GOT3 (cell line): Measurements from ENCODE around the gene HOXA1.

Experiments
- DNase-seq: peaks from one replicate; lab custom pipeline; 2025; ENCODE audit warnings: mixed read lengths; lab: John Stamatoyannopoulos, UW

HOXA1 gene

GRCh38 chr7:27095897-27096767, at the start of gene HOXA1:
Gene HOXA1, minus strand, starts transcription at chr7:27096000. Its CDS starts 88 bp downstream, at chr7:27095912.
- DNase-seq, result peak; percentile 81

DNA sequence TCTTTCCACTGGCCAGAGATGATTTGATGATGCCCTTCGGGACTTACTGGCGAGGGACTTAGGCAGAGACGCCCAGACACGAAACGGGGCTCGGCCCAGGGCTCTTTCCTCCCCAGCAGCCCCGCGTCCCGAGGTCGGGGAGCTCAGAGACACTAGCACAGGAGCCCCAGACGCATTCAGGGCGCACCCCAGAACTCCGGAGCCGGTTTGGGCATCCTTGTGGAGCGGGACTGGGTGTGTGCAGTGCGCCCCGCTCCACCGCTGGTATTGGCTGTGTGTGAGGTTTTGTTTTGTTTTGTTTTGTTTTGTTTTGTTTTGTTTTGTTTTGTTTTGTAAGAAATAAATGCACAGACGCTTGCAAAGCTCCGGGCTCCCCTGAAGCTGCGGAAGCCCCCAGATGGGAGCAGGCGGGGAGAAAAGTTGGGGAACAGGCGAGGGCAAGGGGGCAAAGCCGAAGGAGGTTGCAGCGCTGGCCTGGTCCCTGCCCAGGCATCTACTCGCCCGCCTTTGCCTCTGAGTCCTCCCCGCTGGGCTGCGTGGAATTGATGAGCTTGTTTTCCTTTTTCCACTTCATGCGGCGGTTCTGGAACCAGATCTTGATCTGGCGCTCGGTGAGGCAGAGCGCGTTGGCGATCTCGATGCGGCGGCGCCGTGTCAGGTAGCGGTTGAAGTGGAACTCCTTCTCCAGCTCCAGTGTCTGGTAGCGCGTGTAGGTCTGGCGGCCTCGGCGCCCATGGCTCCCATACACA, 49.5 kb upstream of the HOXA1 start:
- no peak for DNase-seq

DNA sequence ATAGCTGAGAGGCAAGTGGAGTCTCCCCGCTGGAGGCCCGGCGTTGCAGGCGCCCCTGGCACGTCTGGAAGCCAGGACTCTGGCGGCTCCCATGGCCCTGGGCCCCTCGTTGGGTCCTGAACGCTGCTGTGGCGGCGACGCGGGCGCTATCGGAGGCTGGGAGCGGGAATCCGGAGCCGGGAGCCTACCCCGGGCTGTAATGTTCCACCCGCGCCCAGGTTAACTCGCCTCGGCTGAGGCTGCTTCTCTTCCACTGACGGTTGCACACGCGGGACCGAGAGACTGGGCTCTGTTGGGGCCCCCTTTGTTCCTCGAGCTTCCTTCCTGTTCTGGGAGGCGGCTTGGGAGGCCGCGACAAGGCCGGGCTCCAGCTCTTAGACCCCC, 49.0 kb upstream of the HOXA1 start:
- no peak for DNase-seq

- no peak for DNase-seq
Measured at GRCh38 chr7:27143950-27144780, 48.4 kb upstream of the HOXA1 start.

GRCh38 chr7:27143023-27143949, 47.5 kb upstream of the HOXA1 start, which contains the start of gene HOXA5:
Gene HOXA5, minus strand, starts transcription at chr7:27143681. Its CDS starts 74 bp downstream, at chr7:27143607.
- peak; percentile 79 for DNase-seq

DNA sequence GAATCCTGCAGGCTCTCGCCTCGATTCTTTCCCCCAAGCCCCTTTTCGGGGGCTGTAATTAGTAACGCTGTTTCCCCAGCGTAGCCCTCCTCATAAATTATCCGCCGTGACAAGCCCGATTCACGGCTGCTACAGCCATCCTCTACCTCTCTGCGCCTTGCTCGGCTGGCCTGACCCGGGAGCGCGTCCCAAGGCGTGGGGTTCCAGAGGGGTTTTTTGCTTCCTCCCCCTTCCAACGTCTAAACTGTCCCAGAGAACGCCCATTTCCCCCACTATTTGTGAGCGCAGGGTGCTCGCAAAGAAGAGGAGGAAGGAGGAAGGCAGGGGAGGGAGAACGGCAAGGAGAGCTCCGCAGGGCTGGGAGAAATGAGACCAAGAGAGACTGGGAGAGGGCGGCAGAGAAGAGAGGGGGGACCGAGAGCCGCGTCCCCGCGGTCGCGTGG, 46.8 kb upstream of the HOXA1 start:
- DNase-seq, result no peak

DNA sequence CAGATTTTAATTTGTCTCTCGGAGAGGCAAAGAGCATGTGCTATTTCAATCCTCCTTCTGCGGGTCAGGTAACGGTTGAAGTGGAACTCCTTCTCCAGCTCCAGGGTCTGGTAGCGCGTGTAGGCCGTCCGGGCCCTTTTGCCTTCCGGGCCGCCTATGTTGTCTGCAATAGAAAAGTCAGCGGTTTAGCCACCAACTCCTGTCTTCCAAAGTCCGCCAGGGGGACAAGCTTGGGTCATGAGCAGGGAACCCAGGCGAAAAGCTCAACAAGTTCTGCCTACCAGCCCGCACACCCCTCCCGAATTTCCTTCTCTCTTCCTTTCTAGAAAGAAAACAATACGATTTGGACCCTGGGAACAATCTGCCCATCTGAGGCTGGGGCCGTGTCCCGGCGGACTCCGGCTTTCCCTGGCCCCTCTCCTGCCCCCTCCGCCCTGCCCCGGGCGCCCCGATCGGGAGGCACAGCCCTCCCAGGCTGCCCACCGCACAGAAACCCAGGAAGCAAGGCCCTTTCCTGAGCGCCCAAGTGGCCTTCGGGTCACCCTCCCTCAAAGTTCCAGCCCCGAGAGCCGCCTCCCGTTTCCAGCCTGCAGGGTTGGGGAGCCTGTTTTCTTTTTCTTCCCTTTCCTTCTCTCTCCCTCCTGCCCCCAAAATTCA, 46.3 kb upstream of the HOXA1 start:
- DNase-seq, result no peak

- no peak for DNase-seq
Measured at GRCh38 chr7:27141137-27141922, 45.5 kb upstream of the HOXA1 start.

DNA sequence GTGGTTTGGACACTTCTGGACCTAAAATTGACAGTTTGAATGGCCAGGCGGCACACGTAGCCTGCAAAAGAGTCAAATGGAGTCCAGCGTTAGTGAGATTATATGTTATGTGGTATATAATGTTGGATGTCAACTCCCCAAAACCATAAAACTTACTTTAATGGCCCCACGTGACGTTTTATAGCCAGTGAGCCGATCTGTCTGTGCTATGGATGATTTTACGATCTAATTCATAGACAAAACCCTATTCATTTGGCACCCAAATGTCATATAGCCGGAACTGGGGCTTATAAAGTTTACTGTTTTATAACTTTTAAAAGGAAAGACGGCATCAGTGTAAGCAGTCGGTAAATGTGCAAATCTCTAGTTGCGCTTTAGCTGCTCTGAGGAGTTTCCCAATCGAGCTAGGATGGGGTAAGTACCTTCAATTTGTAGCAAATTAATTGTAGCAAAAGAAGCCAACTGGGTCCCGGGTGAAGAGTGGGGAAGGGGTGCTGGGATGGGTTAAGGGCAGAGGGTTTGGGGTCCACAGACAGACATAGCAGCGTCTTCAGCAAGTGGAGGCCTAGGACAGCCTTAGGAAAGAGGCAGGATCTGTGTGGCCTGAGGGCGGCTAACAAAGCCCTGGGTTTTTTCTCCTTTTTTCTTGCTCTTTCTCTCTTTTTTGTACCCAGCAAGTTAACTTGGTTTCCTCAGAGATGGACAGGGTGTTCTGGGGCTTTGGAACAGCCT, 44.5 kb upstream of the HOXA1 start:
- no peak for DNase-seq

DNA sequence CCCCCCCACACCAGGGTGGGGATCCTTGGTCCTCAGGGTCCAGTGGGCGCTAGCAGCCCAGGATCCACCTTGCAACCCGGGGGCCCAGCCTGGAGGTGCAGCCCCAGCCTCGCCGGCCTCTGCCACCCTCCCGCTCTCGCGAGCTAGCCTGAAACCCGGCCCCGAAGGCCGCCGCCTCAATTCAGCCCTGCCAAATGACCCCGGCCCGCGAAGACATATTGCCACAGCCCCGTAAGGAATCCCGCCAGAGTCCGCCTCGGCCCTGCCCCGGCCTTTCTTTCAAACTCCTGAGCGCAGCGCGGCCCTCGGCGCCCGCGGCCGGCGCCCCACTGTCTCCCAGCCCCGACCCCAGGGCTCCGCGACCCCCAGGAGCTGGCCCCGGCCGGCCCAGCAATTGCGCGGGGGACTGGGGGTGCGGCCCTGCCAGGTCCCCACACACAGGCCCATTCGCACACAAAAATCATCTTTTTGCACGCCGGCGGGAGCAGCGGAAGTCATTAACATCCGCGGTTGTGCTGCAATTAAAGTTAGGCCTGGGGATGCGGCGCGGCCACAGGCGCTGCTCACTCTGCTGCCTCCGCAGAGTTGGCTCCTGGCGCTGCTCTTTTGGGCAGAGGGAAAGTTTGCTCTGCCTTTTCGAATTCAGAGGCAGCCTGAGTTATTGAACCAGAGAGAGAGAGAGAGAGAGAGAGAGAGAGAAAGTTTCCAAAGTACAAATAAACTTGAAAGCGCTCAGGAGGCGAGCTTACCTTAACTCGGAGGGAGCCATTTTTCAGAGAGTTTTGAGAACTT, 43.7 kb upstream of the HOXA1 start:
- DNase-seq, result no peak

GRCh38 chr7:27138985-27139333, 43.2 kb upstream of the HOXA1 start:
- DNase-seq, result no peak

DNA sequence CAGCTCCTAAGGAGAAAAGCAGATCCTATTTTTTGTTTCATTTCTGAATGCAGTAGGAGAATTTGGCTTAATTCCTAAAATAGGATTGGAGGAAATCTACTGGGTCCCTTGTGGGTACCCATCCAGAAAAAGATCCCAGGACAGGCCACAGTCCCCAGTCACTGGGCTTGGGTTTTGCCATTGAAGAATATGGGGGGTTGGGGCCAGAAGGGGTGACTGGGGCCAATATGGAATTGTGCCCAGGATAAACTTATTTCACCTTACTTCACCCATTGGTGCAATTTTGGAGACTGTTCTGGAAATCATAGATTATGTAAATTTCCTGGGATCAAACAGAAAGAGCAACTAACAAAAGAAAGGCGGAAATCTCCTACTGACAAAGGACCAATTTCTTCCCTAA, 42.7 kb upstream of the HOXA1 start:
- no peak for DNase-seq

- no peak for DNase-seq
Measured at GRCh38 chr7:27137640-27138315, 42.0 kb upstream of the HOXA1 start.

DNA sequence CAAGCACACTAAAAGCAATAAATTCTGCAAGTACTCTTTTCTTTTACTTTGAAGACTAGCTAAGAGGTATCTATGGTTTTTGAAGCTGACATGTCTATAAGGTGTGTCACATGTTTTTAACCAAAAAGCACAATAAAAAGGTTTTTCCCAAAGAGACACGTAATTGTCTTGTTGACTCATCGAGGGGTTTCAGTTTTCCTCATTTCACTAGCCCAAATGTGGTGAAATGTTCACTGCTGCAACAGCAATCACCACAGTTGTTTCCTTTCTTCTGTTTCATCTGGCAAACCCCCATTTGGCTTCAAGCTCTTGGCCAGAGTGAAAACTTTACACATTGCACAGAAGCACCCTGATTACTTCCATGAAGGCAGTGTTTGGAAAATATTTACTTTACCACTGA, 38.6 kb upstream of the HOXA1 start:
- no peak for DNase-seq

- DNase-seq, result no peak
Measured at GRCh38 chr7:27133409-27134231, 37.8 kb upstream of the HOXA1 start.

DNA sequence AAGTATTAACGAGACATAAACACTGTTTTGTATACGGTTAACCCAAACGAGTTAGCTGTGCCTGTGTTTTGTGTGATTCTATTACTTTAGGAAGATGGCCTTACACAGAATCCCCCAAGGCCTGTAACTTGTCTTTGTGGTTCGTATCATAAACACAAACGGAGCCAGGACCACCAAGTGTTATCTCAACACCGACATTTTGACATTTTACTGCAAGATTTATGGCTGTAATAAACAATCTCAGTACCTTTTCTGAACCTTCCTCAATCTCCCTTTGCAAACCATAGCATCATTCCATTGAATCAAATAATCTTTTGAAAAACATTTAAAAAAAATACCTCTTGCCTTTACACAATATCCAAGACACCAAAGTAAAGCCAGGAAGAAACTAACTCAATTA, 37.2 kb upstream of the HOXA1 start:
- no peak for DNase-seq

- no peak for DNase-seq
Measured at GRCh38 chr7:27132214-27132613, 36.4 kb upstream of the HOXA1 start.
